GM12872 (cell line): ENCODE measurements around the gene DOCK7.

Source experiments
- CTCF ChIP-seq: IDR thresholded peaks from 3 replicates; pipeline ENCODE4 v1.5.1; 2011; ENCODE audit warnings: low read depth, mild to moderate bottlenecking, low read length, moderate library complexity; ENCODE audit not compliant: insufficient read depth

Gene DOCK7

GRCh38 chr1:62687421-62687902 lies 724 bp downstream of the DOCK7 start:
- no peak for TF ChIP-seq CTCF

DNA sequence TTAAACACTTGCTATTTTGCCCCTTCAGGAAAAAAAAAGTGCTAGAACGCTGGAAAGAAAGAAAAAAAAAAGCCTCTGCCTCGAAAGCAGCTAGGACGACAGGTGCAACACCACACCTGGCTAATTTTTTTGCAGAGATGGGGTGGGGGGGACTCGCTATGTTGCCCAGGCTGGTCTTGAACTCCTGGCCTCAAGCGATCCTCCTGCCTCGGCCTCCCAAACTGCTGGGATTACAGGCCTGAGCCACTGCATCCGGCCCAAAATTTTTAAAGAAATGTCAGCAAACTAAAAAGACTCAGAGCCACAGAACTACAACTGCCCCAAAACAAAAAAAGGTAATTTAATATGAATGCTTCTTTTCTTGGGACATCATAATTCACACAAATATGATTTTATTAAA lies 1.4 kb downstream of the DOCK7 start:
- TF ChIP-seq CTCF, result no peak

- TF ChIP-seq CTCF, result no peak
These were observed 2.7 kb downstream of the DOCK7 start for GRCh38 chr1:62685431-62685859.

DNA sequence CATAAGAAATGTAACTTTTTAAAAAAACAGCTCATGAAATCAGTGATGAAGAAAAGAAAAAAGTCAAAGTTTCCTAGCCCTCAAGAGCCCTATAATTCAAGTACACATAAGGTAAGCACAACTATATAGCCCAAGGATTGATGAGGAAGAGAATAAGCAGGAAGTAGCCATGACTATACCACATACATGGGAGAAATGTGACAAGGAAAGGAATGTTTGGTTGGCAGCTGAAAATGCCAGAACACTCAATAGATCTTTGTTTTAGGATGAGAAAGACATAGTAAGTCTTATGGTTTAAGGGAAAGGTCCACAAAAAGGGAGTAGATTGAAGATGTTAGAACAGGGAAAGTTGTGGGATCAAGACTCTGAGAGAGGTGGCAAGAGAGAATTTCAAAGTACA lies 5.7 kb downstream of the DOCK7 start:
- TF ChIP-seq CTCF, result no peak

DNA sequence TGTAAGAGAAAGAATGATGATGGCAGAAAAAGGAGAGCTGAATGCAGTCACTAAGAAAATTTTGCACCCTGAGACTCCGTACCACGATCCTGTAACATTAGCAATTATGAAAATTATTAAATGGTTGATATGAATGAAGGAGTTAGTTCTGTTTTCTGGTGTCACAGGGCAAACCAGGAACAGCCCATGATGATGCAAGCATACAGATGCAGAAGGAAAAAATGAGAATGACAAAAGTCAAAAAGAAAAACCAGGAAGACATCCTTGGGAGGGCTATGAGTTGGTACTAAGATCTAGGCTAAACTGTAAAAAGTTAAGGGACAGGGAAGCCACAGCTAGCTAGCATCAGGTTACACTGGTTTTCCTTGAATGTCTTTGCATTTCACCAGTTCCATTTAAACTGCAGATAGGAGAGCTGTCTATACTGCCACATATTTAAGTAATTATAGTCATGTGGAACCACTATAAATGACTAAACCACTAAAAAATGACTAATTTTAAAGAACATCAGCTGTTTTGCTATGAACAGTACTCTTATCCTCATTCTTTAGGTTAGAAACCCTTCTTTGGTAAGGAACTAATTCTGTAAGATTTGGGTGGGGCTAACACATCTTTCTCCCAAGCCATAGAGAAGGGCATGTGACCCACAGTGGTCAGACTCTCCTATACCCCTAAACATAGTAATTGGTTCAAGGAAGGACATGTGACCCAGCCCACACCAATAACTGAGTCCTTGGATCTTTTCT lies 11.4 kb downstream of the DOCK7 start:
- TF ChIP-seq CTCF, result no peak

- no peak for TF ChIP-seq CTCF
These were observed 14.6 kb downstream of the DOCK7 start for GRCh38 chr1:62673629-62674028.

GRCh38 chr1:62672029-62672428 lies 16.2 kb downstream of the DOCK7 start:
- no peak for TF ChIP-seq CTCF
